GM23248 (cell line): Measurements from ENCODE around the gene FLCN. TPM values are rescaled to one million over a fixed set of nuclear protein-coding genes. Genes with fewer than 3 reads are reported as not detected.
A peak's percentile ranks its signal among the peaks of the same experiment; 100 is the strongest.

ENCODE experiments used
- DNase-seq: peaks from one replicate; pipeline ENCODE4 v3.0.0-alpha.2; 2015
- H2AFZ ChIP-seq: fragments of 200-600 bp; sonication (generic); 2 replicates; pipeline ENCODE4 v1.6.1; 2016; ENCODE audit warnings: antibody characterized with exemption
- H3F3A ChIP-seq: fragments of 200-600 bp; sonication (generic); 2 replicates; pipeline ENCODE4 v1.6.1; 2016; ENCODE audit warnings: mild to moderate bottlenecking, antibody characterized with exemption, mixed run types; ENCODE audit not compliant: insufficient read depth
- H3K27ac ChIP-seq: fragments of 200-600 bp; sonication (generic); 2 replicates; pipeline ENCODE4 v1.5.1; 2016; ENCODE audit warnings: mild to moderate bottlenecking
- H3K27me3 ChIP-seq: fragments of 200-600 bp; sonication (generic); replicated peaks from 2 replicates; pipeline ENCODE4 v1.6.1; 2016; ENCODE audit warnings: mild to moderate bottlenecking; ENCODE audit not compliant: insufficient read depth
- H3K36me3 ChIP-seq: fragments of 200-600 bp; sonication (generic); 2 replicates; pipeline ENCODE4 v1.6.1; 2016; ENCODE audit warnings: low read depth, mild to moderate bottlenecking
- H3K4me1 ChIP-seq: fragments of 200-600 bp; sonication (generic); 2 replicates; pipeline ENCODE4 v1.6.1; 2016; ENCODE audit warnings: mild to moderate bottlenecking; ENCODE audit not compliant: insufficient read depth
- H3K4me2 ChIP-seq: fragments of 200-600 bp; sonication (generic); one replicate; pipeline ENCODE4 v1.6.1; 2016; ENCODE audit warnings: mild to moderate bottlenecking; ENCODE audit not compliant: unreplicated experiment
- H3K4me3 ChIP-seq: fragments of 200-600 bp; sonication (generic); 2 replicates; pipeline ENCODE4 v1.5.1; 2016; ENCODE audit warnings: mild to moderate bottlenecking
- H3K79me2 ChIP-seq: fragments of 200-600 bp; sonication (generic); 2 replicates; pipeline ENCODE4 v1.6.1; 2016; ENCODE audit warnings: mild to moderate bottlenecking; ENCODE audit not compliant: insufficient read depth
- H3K9ac ChIP-seq: fragments of 200-600 bp; sonication (generic); 2 replicates; pipeline ENCODE4 v1.6.1; 2016; ENCODE audit warnings: mild to moderate bottlenecking
- H3K9me2 ChIP-seq: fragments of 200-600 bp; sonication (generic); 2 replicates; pipeline ENCODE4 v1.6.1; 2016; ENCODE audit warnings: mixed run types, mild to moderate bottlenecking, moderate library complexity; ENCODE audit not compliant: insufficient read depth
- H3K9me3 ChIP-seq: fragments of 200-600 bp; sonication (generic); one replicate; pipeline ENCODE4 v1.6.1; 2017; ENCODE audit warnings: low read depth
- H4K20me1 ChIP-seq: fragments of 200-600 bp; sonication (generic); 2 replicates; pipeline ENCODE4 v1.6.0; 2016; ENCODE audit not compliant: insufficient read depth
- EZH2 ChIP-seq: fragments of 200-600 bp; sonication (generic); IDR thresholded peaks from 2 replicates; pipeline ENCODE4 v1.6.1; 2018; ENCODE audit warnings: antibody characterized with exemption, mild to moderate bottlenecking; ENCODE audit not compliant: insufficient read depth, poor library complexity, severe bottlenecking
- EZH2phosphoT487 ChIP-seq: fragments of 200-600 bp; sonication (generic); IDR thresholded peaks from 2 replicates; pipeline ENCODE4 v1.6.1; 2018; ENCODE audit warnings: antibody characterized with exemption, moderate library complexity, mild to moderate bottlenecking, low read depth; ENCODE audit not compliant: insufficient read depth
- WGBS, 2 experiments: methylation state at CpG; one replicate each; pipeline ENCODE4 v1.1.6; 2015 to 2017; ENCODE audit warnings: low lambda C conversion rate in 2 of 2, low coverage in 1 of 2; ENCODE audit errors: missing lambda C conversion rate in 2 of 2; 5-methylcytosine and 5-hydroxymethylcytosine counted together
- in situ Hi-C: fragments of 300-500 bp; cut with MboI; formaldehyde crosslinking; loops from 2 replicates; pipeline ENCODE4 v1.15.0; 2020
- polyA plus RNA-seq: library from polyadenylated mRNA; unstranded; fragments of >200 nt; fragmentation: Nextera tagmentation; extraction: Ambion mirVana; gene quantifications from 2 replicates; pipeline ENCODE4 v1.2.1, GENCODE V29; 2016
- total RNA-seq: library from RNA; depleted of rRNA; stranded (reverse); fragments of >200 nt; shearing (Covaris generic); gene quantifications from 2 replicates; pipeline ENCODE4 v1.2.3, GENCODE V29; 2014

The FLCN gene
- total and polyA plus RNA-seq, 2 experiments from 2014 or later = 10.0 to 21.5 TPM

GRCh38 chr17:17241656-17242055 is 4.7 kb upstream of the FLCN start:
- no peaks in the 10 kb centered on the region for H3K9me2 ChIP-seq
- no peak for DNase-seq
- H3K36me3 ChIP-seq = peaks cover 12% of the 10 kb centered on the region; the same call in 1 of the 2 replicates
- no peak overlapping the region for H3K9ac ChIP-seq
- 85 to 86% methylated on average over 10 of the region's 10 CpGs for WGBS, 2 experiments
- TF ChIP-seq EZH2phosphoT487 = no peak
- peaks cover 20% of the 10 kb centered on the region; the same call in 1 of the 2 replicates for H3F3A ChIP-seq
- H3K4me2 ChIP-seq = no peak overlapping the region
- H3K27me3 ChIP-seq = no peaks in the 10 kb centered on the region
- H3K4me1 ChIP-seq = no peaks in the 10 kb centered on the region
- in situ Hi-C loops = no loop called here
- no peak overlapping the region for H2AFZ ChIP-seq
- no peaks in the 10 kb centered on the region for H4K20me1 ChIP-seq
- no peak overlapping the region for H3K27ac ChIP-seq
- no peak overlapping the region for H3K4me3 ChIP-seq
- no peaks in the 10 kb centered on the region for H3K9me3 ChIP-seq
- peaks cover 3% of the 10 kb centered on the region for H3K79me2 ChIP-seq

GRCh38 chr17:17239832-17240231 is 2.9 kb upstream of the FLCN start:
- Histone ChIP-seq H3K4me1 (peaks cover 13% of the 10 kb centered on the region), H3K27me3 (no peaks in the 10 kb centered on the region), H3F3A (peaks cover 21% of the 10 kb centered on the region)

GRCh38 chr17:17236295-17237025 is 508 bp downstream of the FLCN start:
- Histone ChIP-seq H3K79me2 (peaks cover 48% of the 10 kb centered on the region), H3K9me3 (no peaks in the 10 kb centered on the region), H3K27me3 (no peaks in the 10 kb centered on the region), H3K4me2 (peak overlapping the region; percentile 92), H3K36me3 (no peaks in the 10 kb centered on the region), H2AFZ (peak overlapping the region; percentile 97), H3K27ac (peak overlapping the region; percentile 94), H4K20me1 (no peaks in the 10 kb centered on the region), H3F3A (peaks cover 14% of the 10 kb centered on the region), H3K9ac (peak overlapping the region; percentile 99), H3K4me3 (peak overlapping the region; percentile 94), H3K4me1 (peaks cover 13% of the 10 kb centered on the region), H3K9me2 (no peaks in the 10 kb centered on the region)
- DNase-seq = peak; percentile 82
- WGBS, 2 experiments = 0% methylated on average over 28 to 31 of the region's 31 CpGs
- no peak for TF ChIP-seq EZH2phosphoT487
- no peak for TF ChIP-seq EZH2
- in situ Hi-C loops = no loop called here

More at GRCh38 chr17:17239832-17240231, 2.9 kb upstream of the FLCN start:
- Histone ChIP-seq H3K79me2 (peaks cover 21% of the 10 kb centered on the region), H3K9me3 (no peaks in the 10 kb centered on the region), H4K20me1 (no peaks in the 10 kb centered on the region), H3K4me3 (no peak overlapping the region), H3K4me2 (no peak overlapping the region), H3K9ac (no peak overlapping the region), H3K27ac (no peak overlapping the region), H3K36me3 (no peaks in the 10 kb centered on the region), H2AFZ (no peak overlapping the region), H3K9me2 (no peaks in the 10 kb centered on the region)
- DNase-seq = no peak
- TF ChIP-seq EZH2 = no peak
- no peak for TF ChIP-seq EZH2phosphoT487
- WGBS, 2 experiments = 11 to 13% methylated on average over 1 of the region's 1 CpG
- in situ Hi-C loops = no loop called here

- H3K27ac ChIP-seq = peak overlapping the region; percentile 94
- H3K4me1 ChIP-seq = peaks cover 13% of the 10 kb centered on the region
- WGBS, 2 experiments = 15 to 19% methylated on average over 19 of the region's 19 CpGs
Observed at GRCh38 chr17:17235212-17236174, 1.5 kb downstream of the FLCN start.

More at GRCh38 chr17:17235212-17236174, 1.5 kb downstream of the FLCN start:
- Histone ChIP-seq H3K9ac (peak overlapping the region; percentile 99), H3F3A (peaks cover 14% of the 10 kb centered on the region), H3K9me3 (no peaks in the 10 kb centered on the region), H3K4me3 (peak overlapping the region; percentile 94), H3K27me3 (no peaks in the 10 kb centered on the region), H2AFZ (no peak overlapping the region), H3K79me2 (peaks cover 48% of the 10 kb centered on the region), H3K9me2 (no peaks in the 10 kb centered on the region), H3K36me3 (peaks cover 3% of the 10 kb centered on the region; the same call in 1 of the 2 replicates), H4K20me1 (no peaks in the 10 kb centered on the region), H3K4me2 (peak overlapping the region; percentile 92)
- TF ChIP-seq EZH2phosphoT487 = no peak
- no peak for TF ChIP-seq EZH2
- DNase-seq = peak; percentile 76
- in situ Hi-C loops = no loop called here
